Coronary artery (tissue), 2 donors: ENCODE results near the gene GGTA1.
"Not testable (repeated sequence)": the region's sequence is repeated elsewhere in the genome, so short reads cannot be mapped to it uniquely, and the experiment has no call there.

ENCODE experiments used
- DNase-seq: peaks from one replicate; pipeline ENCODE4 v3.0.0-alpha.2; 2017; ENCODE audit warnings: low spot score
- H3K27ac ChIP-seq, 2 donors: fragments of 200-600 bp; sonication (generic); one replicate each; pipeline ENCODE4 v1.5.1; 2016 to 2019
- H3K4me3 ChIP-seq: fragments of 200-600 bp; sonication (generic); 2 replicates; pipeline ENCODE4 v1.5.1; 2016; ENCODE audit warnings: mild to moderate bottlenecking, moderate library complexity
- TF ChIP-seq, protein P1 (sequence below): fragments of 200-600 bp; sonication (generic); IDR thresholded peaks from one replicate; pipeline ENCODE4 v1.5.1; 2019; ENCODE audit warnings: antibody characterized with exemption

The GGTA1 gene

DNA sequence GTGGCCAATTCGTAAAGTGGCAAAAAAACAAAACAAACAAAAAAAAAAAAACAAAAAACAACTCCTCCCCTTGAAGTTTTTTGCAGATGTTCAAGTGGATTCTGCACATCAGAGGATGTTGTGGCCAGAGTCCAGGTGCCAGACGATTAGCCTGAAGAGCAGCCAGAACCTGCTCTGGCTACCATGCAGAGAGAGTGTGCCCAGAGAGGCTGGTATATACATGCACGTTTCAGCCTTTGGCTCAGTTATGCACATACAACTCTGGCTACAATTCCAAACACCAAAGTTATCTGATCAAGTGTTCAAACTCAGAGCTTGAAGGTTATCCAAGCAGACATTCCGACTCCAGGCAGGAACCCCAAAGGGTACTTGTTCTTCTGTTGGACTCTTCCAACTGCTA lies 34.7 kb downstream of the GGTA1 start:
- Histone ChIP-seq H3K27ac (no peak overlapping the region), H3K4me3 (no peak overlapping the region)
- DNase-seq = no peak
- TF ChIP-seq, protein P1, sequence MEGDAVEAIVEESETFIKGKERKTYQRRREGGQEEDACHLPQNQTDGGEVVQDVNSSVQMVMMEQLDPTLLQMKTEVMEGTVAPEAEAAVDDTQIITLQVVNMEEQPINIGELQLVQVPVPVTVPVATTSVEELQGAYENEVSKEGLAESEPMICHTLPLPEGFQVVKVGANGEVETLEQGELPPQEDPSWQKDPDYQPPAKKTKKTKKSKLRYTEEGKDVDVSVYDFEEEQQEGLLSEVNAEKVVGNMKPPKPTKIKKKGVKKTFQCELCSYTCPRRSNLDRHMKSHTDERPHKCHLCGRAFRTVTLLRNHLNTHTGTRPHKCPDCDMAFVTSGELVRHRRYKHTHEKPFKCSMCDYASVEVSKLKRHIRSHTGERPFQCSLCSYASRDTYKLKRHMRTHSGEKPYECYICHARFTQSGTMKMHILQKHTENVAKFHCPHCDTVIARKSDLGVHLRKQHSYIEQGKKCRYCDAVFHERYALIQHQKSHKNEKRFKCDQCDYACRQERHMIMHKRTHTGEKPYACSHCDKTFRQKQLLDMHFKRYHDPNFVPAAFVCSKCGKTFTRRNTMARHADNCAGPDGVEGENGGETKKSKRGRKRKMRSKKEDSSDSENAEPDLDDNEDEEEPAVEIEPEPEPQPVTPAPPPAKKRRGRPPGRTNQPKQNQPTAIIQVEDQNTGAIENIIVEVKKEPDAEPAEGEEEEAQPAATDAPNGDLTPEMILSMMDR = no peak

DNA sequence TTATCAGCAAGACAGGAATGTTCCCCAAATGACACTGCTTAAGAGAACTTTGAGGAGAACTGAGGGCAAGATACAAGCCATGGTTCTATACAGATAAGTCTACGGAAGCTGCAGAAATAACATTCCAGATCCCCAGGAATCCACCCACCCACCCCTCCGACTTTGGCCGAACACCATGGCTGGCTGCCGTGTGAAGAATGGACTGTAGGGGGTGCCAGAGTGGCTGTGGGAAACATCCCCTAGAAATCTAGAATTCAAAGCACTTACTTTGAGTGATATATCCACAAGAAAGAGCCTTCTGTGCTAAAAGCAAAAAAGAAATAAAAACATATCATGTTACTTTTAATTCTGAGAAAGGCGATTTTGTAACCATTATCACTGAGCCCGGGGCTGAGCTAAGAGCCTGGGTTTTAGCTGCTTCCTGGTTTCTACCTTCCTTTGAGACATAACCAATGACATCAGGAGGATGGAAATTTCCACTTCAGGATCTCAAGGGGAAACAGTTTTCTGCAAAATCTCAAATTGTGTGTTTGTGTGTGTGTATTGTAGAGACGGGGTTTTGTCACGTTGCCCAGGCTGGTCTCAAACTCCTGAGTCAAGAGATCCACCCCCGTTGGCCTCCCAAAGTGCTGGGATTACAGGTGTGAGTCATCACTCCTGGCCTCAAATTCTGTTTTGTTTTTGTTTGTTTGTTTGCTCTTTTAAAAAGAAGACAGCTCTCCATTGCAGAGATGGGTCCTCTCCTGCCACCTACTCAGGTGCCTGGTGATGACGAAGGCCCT lies 36.4 kb downstream of the GGTA1 start:
- DNase-seq = peak; percentile 82

DNA sequence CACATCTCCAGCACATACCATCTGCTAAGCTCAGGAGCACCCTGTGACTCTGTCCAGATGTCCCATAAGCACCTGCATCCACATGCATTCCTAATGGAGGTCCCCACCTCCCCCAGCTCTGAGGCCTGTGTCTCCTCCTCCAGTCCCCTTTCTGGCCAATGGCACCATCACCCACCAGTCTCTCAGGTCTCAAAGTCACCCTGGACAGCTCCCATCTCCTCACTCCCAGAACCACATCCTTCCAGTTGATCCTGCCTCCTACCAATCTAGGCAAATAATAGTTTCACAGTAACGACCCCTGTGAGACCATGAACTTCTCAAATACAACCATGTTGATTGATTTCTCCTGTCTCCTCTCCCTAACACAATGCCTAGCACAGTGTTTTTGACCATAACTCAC lies 40.1 kb downstream of the GGTA1 start:
- no peak overlapping the region for H3K4me3 ChIP-seq
- TF ChIP-seq, protein P1 = no peak
- no peak overlapping the region for H3K27ac ChIP-seq
- no peak for DNase-seq

More for the DNA sequence above, 36.4 kb downstream of the GGTA1 start:
- Histone ChIP-seq H3K4me3 (no peak overlapping the region), H3K27ac (peak overlapping the region; percentile 49 to 72)
- TF ChIP-seq, protein P1 = peak; percentile 71

DNA sequence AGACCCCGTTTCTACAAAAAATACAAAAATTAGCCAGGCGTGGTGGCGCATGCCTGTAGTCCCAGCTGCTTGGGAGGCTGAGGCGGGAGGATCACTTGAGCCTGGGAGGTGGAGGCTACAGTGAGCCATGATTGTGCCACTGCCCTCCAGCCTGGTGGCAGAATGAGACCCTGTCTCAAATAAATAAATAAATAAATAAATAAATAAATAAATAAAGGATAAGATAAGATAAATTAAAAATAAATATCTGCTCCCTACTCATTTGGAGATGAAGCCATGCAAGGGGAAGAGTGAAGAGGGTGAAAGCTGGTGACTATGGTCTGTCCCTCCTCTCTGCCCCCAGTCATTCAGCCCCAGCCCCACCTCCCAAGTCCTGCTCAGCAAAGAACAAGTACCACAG lies 41.2 kb downstream of the GGTA1 start:
- H3K4me3 ChIP-seq, DNase-seq, H3K27ac ChIP-seq: not testable (repeated sequence)

DNA sequence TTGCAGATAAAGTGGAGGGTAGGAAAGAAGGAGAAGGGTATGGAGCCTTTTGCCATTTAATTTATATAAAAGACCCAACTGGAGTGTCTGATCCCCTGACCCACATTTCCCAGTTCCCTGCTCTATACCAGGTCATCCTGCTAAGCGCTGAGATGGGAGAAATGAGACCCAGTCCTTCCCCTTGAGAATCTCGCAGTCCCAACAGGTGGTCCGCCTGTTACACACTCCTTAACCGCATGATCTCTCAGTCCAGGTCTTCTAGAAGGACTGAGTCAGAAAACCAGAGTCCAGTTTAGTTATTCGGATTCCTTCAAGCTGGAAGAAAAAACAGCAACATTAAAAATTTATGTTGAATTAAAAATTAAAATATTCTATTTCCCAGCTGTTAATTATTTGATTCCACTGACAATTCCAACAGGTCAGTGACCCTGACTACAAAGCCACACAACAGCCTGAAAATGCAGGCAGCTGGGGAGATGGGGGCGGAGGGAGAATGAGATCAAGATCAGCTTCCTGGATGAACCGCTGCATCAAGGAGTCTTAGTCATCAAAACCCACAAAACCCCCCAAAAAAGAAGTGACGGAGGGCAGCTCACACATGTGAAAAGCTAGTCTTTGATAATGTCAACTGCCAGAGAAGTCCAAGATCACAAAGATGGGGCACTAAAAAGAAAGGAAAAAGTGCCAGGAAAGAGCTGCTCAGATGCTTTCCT lies 44.0 kb downstream of the GGTA1 start:
- DNase-seq = no peak
- H3K4me3 ChIP-seq = no peak overlapping the region
- H3K27ac ChIP-seq = no peak overlapping the region
- TF ChIP-seq, protein P1 = no peak

DNA sequence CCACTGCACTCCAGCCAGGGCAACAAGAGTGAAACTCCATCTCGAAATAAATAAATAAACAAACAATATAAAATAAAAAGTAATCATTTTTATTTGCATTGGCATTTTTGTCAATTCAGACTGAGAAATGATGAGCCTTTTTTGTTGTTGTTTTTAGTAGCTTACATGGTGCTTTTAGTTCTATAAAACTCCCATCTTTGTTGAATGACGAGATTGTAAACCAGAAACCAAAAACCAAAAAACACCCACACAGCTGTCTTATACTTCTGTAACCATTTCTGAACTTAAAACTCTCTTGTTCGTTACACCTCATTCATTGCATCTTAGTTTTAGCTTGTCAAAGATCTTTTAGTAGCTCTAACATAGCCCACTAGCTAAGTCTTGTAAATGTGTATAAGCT lies 44.7 kb downstream of the GGTA1 start:
- DNase-seq = no peak
- Histone ChIP-seq H3K27ac (no peak overlapping the region), H3K4me3 (no peak overlapping the region)
- TF ChIP-seq, protein P1 = no peak

DNA sequence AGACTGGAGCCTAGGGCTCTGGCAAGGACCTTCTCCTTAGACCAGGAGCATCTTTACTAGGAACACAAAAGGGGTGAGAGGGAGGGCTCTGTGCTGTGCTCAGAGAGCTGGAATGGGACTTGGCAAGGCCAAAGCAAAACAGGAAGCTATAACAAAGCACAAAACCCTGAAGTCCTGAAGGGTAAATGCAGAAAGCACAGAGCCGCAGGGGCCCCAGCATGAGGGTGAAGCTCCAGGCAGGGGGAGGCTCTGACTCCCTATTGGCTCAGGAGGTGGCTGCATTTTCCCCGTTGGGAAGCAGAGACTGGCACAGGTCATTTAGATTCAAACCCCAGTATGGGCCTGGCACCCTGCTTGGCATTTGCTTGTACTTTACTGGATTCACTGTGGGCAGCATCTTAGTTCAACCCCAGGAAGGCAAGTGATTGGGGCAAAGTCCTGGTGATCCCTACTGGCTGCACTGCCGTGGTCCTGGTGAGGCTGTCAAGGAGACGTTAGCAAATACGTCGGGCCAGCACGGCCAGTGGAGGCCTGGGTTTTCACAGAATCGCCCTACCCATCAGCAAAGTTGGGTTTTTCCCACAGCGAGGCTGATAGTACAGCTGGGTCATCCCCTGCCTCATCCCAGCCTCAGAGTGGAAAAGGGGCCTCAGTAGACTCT lies 46.3 kb downstream of the GGTA1 start:
- no peak overlapping the region for H3K4me3 ChIP-seq
- no peak for DNase-seq
- peak overlapping the region; percentile 19 to 31 for H3K27ac ChIP-seq
- TF ChIP-seq, protein P1 = no peak
